Epithelial cell of esophagus (primary cell): ENCODE data around the gene CRNKL1.
"Not testable (repeated sequence)": the region's sequence is repeated elsewhere in the genome, so short reads cannot be mapped to it uniquely, and the experiment has no call there.

Experiments used
- DNase-seq: peaks from one replicate; pipeline ENCODE4 v3.0.0; 2010; ENCODE audit warnings: low read depth
- H3K4me3 ChIP-seq: 2 replicates; pipeline ENCODE4 v1.5.1; 2011; ENCODE audit warnings: mild to moderate bottlenecking, low read length, control low read depth
- TF ChIP-seq, protein P1 (sequence below): IDR thresholded peaks from 2 replicates; pipeline ENCODE4 v1.5.1; 2011; ENCODE audit warnings: low read depth, mild to moderate bottlenecking, low read length, control low read depth, inconsistent platforms; ENCODE audit not compliant: insufficient read depth; ENCODE audit errors: missing control alignments

Gene CRNKL1

DNA sequence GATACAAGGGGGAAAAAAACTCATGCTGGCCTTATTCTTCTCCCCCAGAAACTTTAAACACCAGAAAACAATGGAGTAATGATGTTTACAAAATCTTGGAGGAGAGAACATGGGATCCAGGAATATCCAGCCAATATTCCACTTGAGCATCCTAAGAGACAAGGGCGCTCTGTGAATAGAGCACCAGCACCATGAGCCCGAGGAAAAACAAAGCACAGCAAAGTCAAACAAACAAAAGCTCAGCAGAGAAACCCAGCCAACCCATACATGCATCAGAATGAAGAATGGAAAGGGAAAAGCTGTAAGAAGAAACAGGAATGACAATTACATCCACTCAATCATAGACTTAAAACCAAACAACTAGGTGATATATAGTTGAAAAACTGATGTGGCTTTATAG is 39.7 kb downstream of the CRNKL1 start:
- no peak overlapping the region for H3K4me3 ChIP-seq
- TF ChIP-seq, protein P1, sequence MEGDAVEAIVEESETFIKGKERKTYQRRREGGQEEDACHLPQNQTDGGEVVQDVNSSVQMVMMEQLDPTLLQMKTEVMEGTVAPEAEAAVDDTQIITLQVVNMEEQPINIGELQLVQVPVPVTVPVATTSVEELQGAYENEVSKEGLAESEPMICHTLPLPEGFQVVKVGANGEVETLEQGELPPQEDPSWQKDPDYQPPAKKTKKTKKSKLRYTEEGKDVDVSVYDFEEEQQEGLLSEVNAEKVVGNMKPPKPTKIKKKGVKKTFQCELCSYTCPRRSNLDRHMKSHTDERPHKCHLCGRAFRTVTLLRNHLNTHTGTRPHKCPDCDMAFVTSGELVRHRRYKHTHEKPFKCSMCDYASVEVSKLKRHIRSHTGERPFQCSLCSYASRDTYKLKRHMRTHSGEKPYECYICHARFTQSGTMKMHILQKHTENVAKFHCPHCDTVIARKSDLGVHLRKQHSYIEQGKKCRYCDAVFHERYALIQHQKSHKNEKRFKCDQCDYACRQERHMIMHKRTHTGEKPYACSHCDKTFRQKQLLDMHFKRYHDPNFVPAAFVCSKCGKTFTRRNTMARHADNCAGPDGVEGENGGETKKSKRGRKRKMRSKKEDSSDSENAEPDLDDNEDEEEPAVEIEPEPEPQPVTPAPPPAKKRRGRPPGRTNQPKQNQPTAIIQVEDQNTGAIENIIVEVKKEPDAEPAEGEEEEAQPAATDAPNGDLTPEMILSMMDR, result no peak
- no peak for DNase-seq

DNA sequence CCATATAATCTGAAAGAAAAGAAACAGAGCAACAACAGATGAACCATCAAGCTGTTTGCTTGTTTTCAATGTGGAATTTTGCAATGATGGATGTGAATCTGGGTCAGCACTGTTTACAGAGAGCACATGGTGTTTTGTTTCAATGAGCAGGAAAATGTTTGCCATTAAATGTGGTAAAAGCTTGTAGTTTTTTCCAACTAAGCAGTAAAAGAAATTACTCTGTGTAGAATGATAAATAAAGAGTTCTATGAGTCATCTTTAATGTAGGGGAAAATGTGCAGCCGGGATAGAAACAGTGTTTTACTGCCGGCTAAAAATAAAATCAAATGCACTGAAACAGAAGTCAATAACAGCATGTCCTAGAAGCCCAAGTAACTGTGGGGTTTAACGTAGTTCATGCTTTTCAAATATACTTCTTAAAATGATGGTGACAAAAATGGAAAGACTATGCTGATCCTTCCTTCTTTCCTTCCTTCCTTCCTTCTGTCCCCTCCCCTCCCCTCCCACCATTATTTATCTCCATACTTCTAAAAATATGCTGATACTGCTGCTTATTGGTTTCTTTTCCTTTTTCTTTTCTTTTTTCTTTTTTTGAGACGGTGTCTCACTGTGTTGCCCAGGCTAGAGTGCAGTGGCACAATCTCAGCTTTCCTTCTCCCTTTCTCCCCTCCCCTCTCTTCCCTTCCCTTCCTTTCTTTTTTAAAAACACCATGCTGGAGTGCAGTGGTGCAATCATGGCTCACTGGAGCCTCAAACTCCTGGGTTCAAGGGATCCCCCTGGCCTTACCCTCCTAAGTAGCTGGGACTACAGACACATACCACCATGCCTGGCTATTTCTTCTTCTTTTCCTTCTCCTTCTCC is 41.4 kb downstream of the CRNKL1 start:
- H3K4me3 ChIP-seq, result no peak overlapping the region
- no peak for DNase-seq
- TF ChIP-seq, protein P1, result no peak

DNA sequence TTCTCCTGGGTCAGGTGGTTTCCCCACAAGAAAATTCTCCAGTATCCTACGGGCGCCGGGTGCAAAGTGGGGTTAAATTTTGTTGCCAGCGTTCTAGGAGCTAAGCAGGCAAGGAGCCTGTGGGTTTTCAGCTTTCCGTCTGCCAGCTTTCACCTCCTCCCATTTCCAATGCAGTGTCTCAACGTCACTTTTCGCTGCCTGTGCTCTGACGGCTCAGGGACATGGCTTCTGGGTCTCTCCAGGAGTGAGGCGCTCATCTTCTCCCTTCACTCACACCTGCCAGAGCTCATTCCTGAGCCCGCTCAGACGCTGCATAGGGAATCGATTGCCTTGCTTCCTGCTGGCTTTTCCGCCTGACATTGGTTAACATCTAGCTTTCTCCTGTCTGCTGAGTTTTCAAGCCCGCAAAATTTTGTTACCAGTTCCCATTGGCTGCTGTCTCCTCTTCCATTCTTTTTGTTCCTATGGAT is 42.4 kb downstream of the CRNKL1 start:
- TF ChIP-seq, protein P1, result no peak
- H3K4me3 ChIP-seq, result no peak overlapping the region
- DNase-seq, result no peak

DNA sequence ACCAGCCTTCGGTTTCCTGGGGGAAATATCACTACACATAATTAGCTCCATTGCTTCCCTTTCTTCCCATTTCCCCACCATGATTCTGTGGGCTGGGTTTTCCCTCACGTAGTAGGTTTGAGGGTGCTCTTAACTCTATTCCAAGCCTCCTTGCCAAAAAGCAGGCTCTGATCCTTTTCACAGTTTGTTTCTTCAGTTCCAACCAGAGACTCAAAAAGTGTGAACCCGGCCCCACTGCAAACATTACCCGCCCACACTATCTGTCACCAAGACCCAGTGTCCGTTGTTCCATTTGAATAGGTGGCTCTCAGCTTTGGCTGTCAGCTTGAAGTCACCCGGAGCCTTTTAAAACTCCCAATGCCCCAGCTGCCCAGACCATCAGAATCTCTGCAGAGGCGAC is 46.9 kb downstream of the CRNKL1 start:
- no peak overlapping the region for H3K4me3 ChIP-seq
- DNase-seq, result no peak
- TF ChIP-seq, protein P1, result no peak

DNA sequence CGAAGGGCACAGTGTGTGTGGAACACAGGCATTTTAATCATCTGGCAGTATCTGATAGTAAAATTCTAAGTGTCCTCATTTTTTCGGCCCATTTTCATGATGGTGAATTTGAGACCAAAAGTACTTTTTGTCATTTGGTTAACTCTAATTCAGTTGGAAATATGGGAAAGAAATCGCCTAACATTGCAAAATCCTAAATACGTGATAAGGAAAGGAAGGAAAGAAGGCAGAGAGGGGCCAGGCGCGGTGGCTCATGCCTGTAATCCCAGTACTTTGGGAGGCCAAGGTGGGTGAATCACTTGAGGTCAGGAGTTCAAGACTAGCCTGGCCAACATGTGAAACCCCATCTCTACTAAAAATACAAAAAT is 48.3 kb downstream of the CRNKL1 start:
- not testable (repeated sequence) for DNase-seq, H3K4me3 ChIP-seq

DNA sequence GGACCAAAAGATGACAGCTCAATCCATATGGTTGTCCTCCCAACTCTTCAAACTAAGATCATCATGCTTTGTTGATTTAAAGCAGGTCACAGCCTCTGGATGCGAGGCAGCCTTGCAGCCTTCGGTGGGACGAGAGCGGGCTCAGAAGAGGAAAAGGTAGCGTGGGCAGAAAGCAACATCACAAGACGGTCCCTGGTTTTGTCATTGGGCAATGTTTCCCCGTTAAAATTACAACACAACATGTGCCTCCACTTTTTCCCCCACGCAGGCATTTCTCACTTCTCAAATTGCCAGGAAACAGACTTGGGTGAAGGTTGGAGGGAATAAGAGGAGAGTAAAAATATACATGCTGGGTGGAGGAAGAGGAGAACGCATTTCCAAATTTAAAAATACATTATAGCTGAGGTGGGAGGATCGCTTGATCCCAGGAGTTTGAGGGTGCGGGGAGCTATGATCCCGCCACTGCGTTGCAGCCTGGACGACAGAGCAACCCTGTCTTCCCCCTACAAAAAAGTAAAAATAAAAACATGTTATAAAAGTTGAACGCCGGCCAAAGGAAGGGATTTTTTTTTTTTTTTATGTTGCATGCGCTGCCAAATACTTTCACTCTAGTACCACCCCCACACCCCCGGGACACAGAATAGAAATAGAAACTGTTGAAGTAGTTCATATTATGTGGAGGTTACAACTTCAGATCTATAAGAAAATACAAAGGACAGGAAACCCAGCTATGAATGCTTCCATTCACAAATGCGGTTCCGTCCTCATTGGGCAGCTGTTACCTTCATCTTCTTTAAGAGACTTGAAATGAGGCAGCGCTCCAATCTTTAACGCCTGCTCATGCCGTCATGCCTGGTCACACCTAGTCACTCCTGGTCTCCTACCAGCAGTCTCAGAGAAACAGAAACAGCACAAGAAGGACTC is 49.0 kb downstream of the CRNKL1 start:
- TF ChIP-seq, protein P1, result no peak
- DNase-seq, result peak; percentile 63
- no peak overlapping the region for H3K4me3 ChIP-seq
